GM18951 (cell line): ENCODE results near the gene GMPPA.

ENCODE experiments used
- POLR2A ChIP-seq: IDR thresholded peaks from 4 replicates; pipeline ENCODE4 v1.6.1; 2011; ENCODE audit warnings: mild to moderate bottlenecking; ENCODE audit not compliant: insufficient read length, insufficient read depth; ENCODE audit errors: extremely low read depth
- in situ Hi-C: fragments of 300-500 bp; cut with MboI; formaldehyde crosslinking; loops from one replicate; pipeline ENCODE4 v1.12.0; 2022; ENCODE audit warnings: low sequenced_read_pairs, mixed read lengths, inconsistent platforms; ENCODE audit not compliant: unreplicated experiment

Gene GMPPA

DNA sequence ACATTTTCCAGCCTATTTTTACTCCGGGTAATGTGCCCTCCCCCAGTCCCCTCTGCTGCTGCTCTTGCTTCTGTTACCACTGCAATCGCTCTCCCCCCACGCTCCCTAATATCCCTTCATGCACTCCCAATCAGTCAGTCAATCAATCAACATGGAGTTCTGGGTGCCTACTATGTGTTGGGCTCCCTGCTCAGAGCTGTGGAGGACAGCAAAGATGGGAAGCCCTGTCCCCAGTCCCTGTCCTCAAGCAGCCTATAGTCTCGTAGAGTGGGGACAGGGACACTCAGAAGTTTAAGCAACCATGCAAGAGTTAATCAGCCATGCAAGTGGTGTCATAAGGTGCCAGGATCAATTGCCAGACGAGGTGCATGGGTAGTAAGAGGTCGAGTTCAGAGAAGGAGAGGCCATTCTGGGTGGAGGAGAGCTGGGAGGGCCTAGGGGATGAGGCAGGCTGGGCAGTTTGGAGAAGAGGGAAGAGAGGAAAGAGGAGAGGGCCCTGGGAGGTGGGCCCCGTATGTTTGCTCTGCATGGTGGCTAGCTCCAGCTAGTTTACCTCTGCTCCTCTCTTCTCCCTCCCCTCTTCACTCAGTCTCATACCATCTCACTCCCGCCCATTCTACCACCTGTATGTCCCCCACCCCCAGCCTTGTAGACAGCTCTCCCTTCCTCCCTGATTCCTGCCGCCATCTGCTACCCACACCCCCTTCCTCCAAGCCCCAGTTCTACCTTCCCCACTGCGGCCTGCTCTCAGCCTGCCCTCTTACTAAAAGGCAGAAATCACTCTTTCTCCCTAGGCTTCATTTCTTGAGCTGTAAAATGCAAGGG, 19.5 kb downstream of the GMPPA start:
- TF ChIP-seq POLR2A = no peak
- in situ Hi-C loops = no loop called here

DNA sequence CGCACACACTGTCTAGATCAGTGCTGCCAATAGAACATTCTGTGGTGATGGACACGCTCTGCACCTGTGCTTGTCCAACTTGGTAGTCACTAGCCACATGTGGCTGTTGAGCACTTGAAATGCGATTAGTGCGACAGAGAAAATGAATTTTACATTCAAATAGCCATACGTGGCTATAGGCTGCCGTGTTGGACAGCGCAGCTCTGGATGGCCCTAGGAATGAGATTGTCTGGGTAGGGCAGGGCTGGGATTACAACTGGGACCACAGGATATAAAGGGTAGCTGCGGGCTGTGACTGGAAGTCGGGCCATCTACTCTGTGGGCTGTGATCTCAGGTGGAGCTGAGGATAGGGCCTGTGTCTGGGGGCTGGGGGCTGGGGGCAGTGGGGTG, 20.8 kb downstream of the GMPPA start:
- TF ChIP-seq POLR2A = no peak
- in situ Hi-C loops = no loop called here

DNA sequence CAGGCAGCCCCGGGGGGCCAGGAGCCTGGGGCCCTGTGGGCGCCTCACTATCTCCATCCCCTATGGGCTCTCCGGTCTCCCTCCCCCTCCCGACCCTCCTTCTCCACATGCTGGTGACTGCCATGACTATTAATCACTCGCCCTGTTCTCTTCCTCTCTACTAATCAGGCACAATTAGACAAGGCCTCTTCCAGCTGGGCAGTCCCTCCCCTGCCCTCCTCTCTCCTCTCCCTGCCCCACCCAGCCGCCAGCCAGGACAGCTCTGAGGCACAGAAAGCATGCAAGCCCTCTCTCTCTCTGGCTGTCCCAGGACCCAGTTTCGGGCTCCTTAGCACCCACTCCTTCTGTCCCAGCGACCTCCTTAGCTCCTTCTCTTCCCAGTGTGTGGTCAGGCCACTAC, 21.4 kb downstream of the GMPPA start:
- TF ChIP-seq POLR2A = no peak

DNA sequence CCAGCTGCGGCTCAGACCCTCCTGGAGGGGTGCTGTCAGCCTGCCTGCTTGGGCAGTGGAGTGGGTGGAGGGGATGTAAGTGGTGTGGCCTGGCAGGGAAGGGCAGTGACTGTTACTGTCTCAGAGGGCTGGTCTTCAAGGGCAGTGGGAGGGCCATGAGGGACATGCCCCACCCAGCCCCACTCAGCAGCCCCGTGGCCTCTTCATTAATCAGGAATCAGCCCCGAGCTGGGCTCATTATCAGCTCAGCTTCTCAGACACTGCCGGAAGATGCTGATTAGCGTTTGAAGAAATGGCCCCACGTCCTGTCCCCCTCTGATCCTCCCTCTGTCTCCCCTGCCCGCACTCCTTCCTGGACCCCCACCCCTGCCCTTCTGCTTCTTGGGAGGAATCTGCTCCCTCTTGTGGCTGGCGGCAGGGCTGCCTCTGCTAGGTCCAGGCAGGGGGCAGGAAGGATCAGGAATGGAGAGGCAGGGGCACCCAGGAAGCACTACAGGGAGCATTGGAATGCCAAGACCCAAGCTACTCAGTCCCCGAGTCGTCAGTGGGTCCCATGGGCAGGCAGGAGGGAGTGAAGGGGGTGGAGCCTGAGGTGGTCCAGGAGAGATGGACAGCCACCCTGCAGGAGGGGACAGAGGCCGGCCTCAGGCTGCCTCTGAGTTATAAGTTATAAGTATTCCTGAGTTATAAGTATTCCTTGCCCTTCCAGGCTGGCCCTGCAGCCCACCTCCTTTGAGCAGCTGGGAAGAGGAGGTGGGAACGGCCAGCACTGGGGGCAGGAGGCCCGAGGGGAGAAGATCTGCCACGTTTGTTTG, 22.6 kb downstream of the GMPPA start:
- no peak for TF ChIP-seq POLR2A
- in situ Hi-C loops = no loop called here

More for the DNA sequence above, 21.4 kb downstream of the GMPPA start:
- in situ Hi-C loops = no loop called here

DNA sequence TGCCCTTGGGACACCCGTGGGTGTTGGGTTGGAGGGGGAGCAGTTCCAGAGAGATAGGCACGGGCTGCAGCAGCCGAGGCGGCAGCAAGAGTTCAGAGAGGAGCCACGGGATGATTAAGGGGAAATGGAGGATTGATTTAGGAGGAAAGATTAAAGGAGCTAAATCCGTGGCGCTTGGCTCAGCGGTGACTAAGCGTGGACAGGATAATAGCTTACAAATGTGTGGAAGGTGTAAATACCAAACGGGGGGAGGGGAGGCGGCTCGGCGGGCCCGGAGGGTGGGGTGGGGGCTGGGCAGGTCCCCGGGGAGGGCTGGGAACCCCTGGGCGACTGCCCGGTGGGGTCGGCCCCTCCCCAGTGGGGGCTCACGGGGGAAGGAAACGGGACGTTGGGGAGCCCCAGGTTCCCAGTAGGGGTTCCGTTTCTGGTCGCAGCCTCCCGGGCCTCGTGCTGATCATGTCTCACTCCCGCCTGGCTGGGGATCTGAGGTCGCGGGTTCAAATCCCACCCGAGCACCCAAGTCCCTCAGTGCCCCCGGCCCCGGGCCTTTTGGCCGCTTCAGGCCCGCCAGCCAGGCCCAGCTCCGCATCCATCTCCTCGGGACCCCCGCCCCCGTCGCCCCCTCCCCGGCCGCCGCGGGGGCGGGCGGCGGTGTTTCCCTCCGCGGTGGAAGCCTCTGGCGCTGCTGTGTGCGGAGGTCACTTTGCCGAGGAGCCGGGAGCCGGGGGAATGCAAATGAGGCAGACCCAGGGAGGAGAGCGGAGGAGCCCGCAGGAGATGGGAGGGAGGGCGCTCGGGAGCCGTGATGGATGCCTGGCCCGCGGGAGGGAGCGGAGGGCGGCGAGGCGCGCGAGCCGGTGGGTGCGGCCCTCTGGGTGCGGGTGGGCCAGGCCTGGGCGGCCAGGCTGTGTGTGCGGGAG, 23.7 kb downstream of the GMPPA start:
- in situ Hi-C loops = no loop called here
- TF ChIP-seq POLR2A = no peak

DNA sequence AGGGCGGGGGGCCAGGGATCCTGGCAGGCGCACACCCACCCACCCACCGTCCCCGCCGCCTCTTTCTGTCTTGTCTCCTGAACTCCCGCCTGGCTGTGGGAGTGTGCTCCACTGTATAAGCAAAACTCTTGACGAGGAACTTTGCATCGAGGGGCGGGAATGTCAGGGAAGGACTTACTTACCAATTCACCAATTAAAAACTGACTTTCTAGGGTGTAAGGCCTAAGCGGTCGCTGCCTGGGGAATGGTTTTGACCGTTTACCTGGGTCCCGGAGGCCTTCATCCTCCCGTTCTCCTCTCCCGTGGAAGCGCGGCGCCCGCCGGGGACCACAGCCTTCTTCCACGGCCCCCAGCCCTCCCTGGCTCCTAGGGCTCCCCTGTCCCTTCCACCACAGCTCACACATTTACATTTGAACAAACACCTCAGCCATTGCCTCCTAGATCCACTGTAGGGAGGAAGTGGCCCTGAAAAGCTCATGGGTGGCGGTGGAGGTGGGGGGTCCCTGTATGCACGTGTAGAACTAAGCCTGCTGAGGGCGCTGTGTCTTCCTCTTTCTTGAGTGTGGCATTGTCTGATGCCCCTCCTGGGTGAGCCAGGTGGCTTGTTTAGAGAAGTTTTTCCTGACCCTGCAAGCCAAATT, 24.5 kb downstream of the GMPPA start:
- in situ Hi-C loops = no loop called here
- no peak for TF ChIP-seq POLR2A

DNA sequence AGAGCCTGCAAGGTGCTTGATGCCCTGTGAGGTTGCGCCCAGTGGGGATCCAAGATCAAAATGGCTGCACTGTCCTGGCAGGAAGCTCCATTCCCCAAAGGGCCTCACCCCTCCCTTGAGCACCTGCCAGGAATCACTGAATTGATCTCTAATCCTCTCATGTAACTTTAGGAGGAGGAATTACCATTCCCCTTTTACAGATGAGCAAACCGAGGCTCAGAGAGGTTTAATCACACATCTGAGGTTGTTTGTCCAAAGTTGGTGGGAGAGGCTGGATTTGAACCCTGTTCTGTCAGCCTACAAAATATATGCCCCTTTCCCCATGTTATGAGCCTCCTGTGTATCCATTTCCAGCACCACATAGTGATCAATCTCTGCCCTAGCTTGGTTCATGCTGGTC, 26.1 kb downstream of the GMPPA start:
- in situ Hi-C loops = no loop called here
- TF ChIP-seq POLR2A = no peak

DNA sequence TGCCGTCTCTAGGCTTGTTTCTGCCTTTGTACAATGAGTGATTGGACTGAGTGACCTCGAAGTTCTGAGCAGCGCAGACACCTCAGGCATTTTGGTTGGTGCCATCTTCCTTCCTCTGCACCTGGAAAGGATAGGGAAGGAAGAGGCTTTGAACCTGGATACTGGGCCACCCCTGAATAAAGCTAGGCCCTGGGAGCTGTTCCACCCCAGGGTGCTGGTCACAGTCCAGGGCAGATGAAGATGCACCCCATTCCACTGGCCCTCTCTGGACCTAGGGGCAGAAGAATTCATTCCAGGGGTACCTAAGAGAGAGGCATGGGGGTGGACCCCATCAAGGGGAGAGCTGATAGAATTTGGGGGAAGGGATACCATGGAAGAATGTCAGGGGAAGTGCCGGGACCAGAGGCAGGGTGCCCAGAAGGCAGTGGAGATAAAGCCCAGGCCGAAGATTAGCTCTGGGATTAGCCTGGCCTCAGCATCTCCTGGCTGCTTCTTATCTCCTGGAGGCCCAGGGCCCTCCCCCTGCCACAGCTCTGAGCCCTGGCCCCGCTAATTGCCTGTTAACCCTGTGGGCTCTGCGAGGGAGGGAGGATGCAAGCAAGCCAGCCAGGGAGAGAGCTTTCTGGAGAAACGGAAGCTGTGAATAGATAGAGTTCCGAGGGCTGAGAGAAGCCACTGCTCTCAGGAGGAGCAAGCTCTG, 27.0 kb downstream of the GMPPA start:
- in situ Hi-C loops = no loop called here
- TF ChIP-seq POLR2A = no peak

DNA sequence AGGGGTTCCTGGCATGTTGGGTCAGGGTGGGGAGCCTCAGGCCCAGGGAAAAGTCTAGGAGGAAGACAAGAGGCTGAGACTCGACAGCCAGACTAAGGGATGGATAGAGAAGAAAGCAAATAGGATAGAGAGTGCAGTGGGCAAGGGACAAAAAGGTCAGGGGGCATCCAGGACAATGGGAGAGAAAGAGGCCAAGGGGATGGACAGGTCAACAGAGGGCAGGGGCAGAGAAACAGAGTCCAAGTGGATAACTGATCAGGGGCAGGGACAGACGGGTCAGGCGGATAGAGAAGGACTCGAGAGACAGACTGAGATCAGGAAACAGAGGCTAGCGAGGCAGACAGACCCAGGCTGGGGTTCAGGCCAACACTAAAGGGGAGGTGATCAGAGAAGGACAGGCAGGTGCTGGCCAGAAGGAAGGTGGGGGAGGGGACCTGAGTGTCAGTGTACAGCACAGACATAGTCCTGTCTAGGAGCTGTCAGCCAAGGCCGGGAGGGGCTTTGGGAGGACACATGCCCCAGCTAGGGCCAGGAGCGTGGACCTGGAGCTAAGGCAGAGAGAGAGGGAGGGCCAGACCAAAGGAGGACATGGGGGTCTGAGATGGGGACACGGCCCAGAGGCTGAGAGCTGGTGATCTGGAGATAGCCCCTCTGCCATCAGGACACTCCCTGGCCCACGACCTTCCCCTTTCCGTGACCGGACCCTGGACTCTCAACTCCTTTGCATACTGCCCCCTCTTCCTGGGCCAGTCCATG, 27.8 kb downstream of the GMPPA start:
- TF ChIP-seq POLR2A = no peak
- in situ Hi-C loops = no loop called here

DNA sequence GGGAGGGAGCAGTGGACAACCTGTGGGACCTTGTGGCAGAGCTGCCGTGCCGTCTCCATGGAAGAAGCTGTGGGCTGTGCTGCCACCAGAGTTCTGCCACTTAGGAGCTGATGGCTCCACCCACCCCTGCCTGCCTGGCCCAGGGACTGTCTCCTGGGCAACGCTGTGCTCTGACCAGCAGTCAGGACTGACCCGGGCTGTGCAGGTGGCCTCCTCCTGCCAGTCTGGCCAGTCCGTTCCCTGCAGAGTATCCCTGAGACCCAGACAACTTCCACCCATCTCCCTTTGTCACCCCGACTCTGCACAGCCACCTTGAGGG, 28.3 kb downstream of the GMPPA start:
- TF ChIP-seq POLR2A = no peak
- in situ Hi-C loops = no loop called here

DNA sequence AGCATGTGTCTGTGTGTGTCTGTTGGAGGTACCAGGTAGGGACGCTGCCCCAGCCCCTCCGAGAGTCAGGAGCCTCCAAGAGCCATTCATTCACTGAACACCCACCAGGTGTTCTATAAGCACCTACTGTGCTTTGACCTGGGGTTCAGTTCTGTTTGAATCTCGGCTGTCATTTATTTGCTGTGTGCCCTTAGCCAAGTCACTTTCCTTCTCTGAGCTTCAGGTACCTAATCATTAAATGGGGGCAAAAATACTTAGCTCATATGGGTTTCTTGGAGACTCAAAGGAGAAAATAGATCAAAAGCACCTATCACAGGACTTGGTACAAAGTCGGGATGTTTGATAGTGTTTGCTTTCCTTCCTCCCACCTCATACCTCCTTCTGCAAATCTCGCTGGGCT, 28.8 kb downstream of the GMPPA start:
- in situ Hi-C loops = no loop called here
- TF ChIP-seq POLR2A = no peak
